ENCODE data around the gene LPP.

GRCh38 chr3:188166441-188166840 lies 12.5 kb downstream of the LPP start:
- TF ChIP-seq MYC (IDR thresholded peaks at IDR 0.05; ENCODE audit: insufficient read depth, insufficient read length, insufficient replicate concordance, low read length, severe bottlenecking) (no peak), CHD4 (IDR thresholded peaks at IDR 0.05) (no peak), CTCF (IDR thresholded peaks at IDR 0.05 in 2 of 3, conservative IDR thresholded peaks at IDR 0.05 in 1 of 3; ENCODE audit: control insufficient read depth in 2 of 3, extremely low read depth in 1 of 3, insufficient read depth in 1 of 3, low read depth in 3 of 3, low read length in 3 of 3) (no peak), GABPA (IDR thresholded peaks at IDR 0.05; ENCODE audit: low read depth) (no peak), NFYB (IDR thresholded peaks at IDR 0.05; ENCODE audit: insufficient read depth, low read depth, low read length) (no peak), CREB1 (IDR thresholded peaks at IDR 0.05; ENCODE audit: low read depth) (no peak), ZBTB11 (CRISPR knock-in tag; IDR thresholded peaks at IDR 0.05) (no peak), BCL3 (IDR thresholded peaks at IDR 0.05; ENCODE audit: borderline replicate concordance, insufficient read depth, low read depth, low read length, poor library complexity, severe bottlenecking) (no peak)

Measured in GM12878 (cell line).